Measurements from ENCODE around the gene NUAK1.

The NUAK1 gene

DNA sequence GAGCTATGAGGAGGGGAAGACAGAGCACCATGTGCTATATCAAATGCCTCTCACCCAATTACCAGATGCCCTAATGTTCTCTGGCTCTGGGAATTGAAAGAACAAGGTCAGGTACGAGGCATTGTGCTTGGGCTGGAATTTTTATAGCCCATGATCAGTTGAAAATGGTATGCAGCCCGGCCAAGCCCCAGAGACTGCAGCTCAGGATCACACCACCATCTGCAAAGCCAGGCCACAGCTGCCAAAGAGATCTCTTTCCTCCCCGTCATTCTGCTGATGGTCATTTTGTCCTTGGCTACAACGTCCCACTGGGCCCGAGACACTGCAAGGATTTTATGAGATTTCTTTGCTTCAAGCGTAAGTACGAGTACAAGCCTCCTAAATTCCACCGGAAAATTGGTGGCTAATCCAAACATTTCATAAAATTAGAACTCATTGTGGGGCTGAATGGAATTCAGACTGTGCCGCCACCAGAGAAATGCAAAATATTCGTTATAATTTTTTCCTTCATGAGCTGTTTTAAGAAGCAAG lies 15.1 kb downstream of the NUAK1 start:
- H4K20me1 ChIP-seq (ENCODE audit: control insufficient read depth, insufficient read depth, low read depth, low read length): no peaks in the 10 kb centered on the region
- no peaks in the 10 kb centered on the region for H3K36me3 ChIP-seq (ENCODE audit: control insufficient read depth, low read length)
- no peak overlapping the region for H3K27ac ChIP-seq (ENCODE audit: low read depth, low read length)
- no peaks in the 10 kb centered on the region for H3K4me1 ChIP-seq (ENCODE audit: control insufficient read depth, low read length)
- no peaks in the 10 kb centered on the region for H3K9me3 ChIP-seq (ENCODE audit: control insufficient read depth, insufficient read depth, low read length)
- no peak overlapping the region for H3K4me3 ChIP-seq (ENCODE audit: low read length)
- H3F3A ChIP-seq (ENCODE audit: control insufficient read depth, insufficient read depth): no peaks in the 10 kb centered on the region
- H3K4me2 ChIP-seq (ENCODE audit: low read length): no peak overlapping the region
- TF ChIP-seq EZH2phosphoT487 (IDR thresholded peaks at IDR 0.05; ENCODE audit: borderline replicate concordance, low read length): no peak
- TF ChIP-seq, protein P1, sequence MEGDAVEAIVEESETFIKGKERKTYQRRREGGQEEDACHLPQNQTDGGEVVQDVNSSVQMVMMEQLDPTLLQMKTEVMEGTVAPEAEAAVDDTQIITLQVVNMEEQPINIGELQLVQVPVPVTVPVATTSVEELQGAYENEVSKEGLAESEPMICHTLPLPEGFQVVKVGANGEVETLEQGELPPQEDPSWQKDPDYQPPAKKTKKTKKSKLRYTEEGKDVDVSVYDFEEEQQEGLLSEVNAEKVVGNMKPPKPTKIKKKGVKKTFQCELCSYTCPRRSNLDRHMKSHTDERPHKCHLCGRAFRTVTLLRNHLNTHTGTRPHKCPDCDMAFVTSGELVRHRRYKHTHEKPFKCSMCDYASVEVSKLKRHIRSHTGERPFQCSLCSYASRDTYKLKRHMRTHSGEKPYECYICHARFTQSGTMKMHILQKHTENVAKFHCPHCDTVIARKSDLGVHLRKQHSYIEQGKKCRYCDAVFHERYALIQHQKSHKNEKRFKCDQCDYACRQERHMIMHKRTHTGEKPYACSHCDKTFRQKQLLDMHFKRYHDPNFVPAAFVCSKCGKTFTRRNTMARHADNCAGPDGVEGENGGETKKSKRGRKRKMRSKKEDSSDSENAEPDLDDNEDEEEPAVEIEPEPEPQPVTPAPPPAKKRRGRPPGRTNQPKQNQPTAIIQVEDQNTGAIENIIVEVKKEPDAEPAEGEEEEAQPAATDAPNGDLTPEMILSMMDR (IDR thresholded peaks at IDR 0.05; ENCODE audit: low read depth, low read length, poor library complexity, severe bottlenecking): no peak
- no peaks in the 10 kb centered on the region for H3K9me2 ChIP-seq (replicated peaks; ENCODE audit: control insufficient read depth, low read length)
- H3K27me3 ChIP-seq (ENCODE audit: control insufficient read depth, low read length): 0 out of 2 replicates have a peak, but pooled peaks cover 4% of the 10 kb centered on the region
- H3K79me2 ChIP-seq (ENCODE audit: control insufficient read depth, low read length): no peaks in the 10 kb centered on the region

DNA sequence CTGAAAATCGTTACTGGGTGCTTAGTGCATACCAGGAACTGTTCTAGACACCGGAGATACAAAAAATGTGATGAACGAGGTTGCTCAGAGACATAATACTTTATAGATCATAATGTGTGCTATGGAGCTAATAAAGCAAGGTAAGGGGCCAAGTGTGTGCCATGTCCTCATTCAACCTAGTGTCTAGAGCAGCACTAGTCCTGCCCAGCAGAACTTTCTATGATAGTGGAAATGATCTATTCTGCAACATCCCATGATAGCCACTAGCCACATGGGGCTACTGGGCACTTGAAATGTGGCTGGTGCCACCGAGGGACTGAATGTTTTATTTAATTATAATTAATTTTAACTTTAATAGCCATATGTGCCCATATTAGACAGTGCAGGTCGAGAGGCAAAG lies 15.6 kb downstream of the NUAK1 start:
- Histone ChIP-seq H4K20me1 (ENCODE audit: control insufficient read depth, insufficient read depth, low read depth, low read length) (no peaks in the 10 kb centered on the region), H3F3A (ENCODE audit: control insufficient read depth, insufficient read depth) (no peaks in the 10 kb centered on the region), H3K36me3 (ENCODE audit: control insufficient read depth, low read length) (no peaks in the 10 kb centered on the region), H3K4me1 (ENCODE audit: control insufficient read depth, low read length) (no peaks in the 10 kb centered on the region), H3K4me3 (ENCODE audit: low read length) (no peak overlapping the region), H3K9me2 (replicated peaks; ENCODE audit: control insufficient read depth, low read length) (no peaks in the 10 kb centered on the region), H3K4me2 (ENCODE audit: low read length) (no peak overlapping the region), H3K27ac (ENCODE audit: low read depth, low read length) (no peak overlapping the region), H3K79me2 (ENCODE audit: control insufficient read depth, low read length) (no peaks in the 10 kb centered on the region), H3K9me3 (ENCODE audit: control insufficient read depth, insufficient read depth, low read length) (no peaks in the 10 kb centered on the region), H3K27me3 (ENCODE audit: control insufficient read depth, low read length) (0 out of 2 replicates have a peak, but pooled peaks cover 4% of the 10 kb centered on the region)
- TF ChIP-seq, protein P1 (IDR thresholded peaks at IDR 0.05; ENCODE audit: low read depth, low read length, poor library complexity, severe bottlenecking): no peak
- TF ChIP-seq EZH2phosphoT487 (IDR thresholded peaks at IDR 0.05; ENCODE audit: borderline replicate concordance, low read length): no peak

GRCh38 chr12:106122004-106122403 lies 16.8 kb downstream of the NUAK1 start:
- Histone ChIP-seq H4K20me1 (ENCODE audit: control insufficient read depth, insufficient read depth, low read depth, low read length) (no peaks in the 10 kb centered on the region), H3K27ac (ENCODE audit: low read depth, low read length) (no peak overlapping the region), H3K9me3 (ENCODE audit: control insufficient read depth, insufficient read depth, low read length) (no peaks in the 10 kb centered on the region), H3K4me3 (ENCODE audit: low read length) (no peak overlapping the region), H3K27me3 (ENCODE audit: control insufficient read depth, low read length) (0 out of 2 replicates have a peak, but pooled peaks cover 8% of the 10 kb centered on the region), H3K4me2 (ENCODE audit: low read length) (no peak overlapping the region), H3F3A (ENCODE audit: control insufficient read depth, insufficient read depth) (no peaks in the 10 kb centered on the region), H3K9me2 (replicated peaks; ENCODE audit: control insufficient read depth, low read length) (no peaks in the 10 kb centered on the region), H3K36me3 (ENCODE audit: control insufficient read depth, low read length) (no peaks in the 10 kb centered on the region), H3K79me2 (ENCODE audit: control insufficient read depth, low read length) (no peaks in the 10 kb centered on the region), H3K4me1 (ENCODE audit: control insufficient read depth, low read length) (no peaks in the 10 kb centered on the region)
- TF ChIP-seq, protein P1 (IDR thresholded peaks at IDR 0.05; ENCODE audit: low read depth, low read length, poor library complexity, severe bottlenecking): no peak
- no peak for TF ChIP-seq EZH2phosphoT487 (IDR thresholded peaks at IDR 0.05; ENCODE audit: borderline replicate concordance, low read length)

Measured in DOHH2 (cell line).